ENCODE results near the gene CCR7. TPM values are rescaled to one million over a fixed set of nuclear protein-coding genes. Genes with fewer than 3 reads are reported as not detected.

The CCR7 gene
- total RNA-seq, 1 experiment from 2014 or later = not detected

GRCh38 chr17:40551879-40552768, 13.1 kb downstream of the CCR7 start:
- POLR2A ChIA-PET = interaction anchor here (0.5 kb wide), 1 partner anchor 1313 kb away, joined by 3 read pairs; the partner anchor contains the start of gene KLHL11
- Mint-ChIP-seq H3K36me3 (ENCODE audit: insufficient read depth, unreplicated experiment) (peaks cover 6% of the 10 kb centered on the region), H3K4me3 (ENCODE audit: unreplicated experiment) (peak overlapping the region; percentile 32), H3K27ac (ENCODE audit: unreplicated experiment) (peak overlapping the region; percentile 65), H3K9me3 (ENCODE audit: unreplicated experiment) (no peaks in the 10 kb centered on the region), H3K4me1 (ENCODE audit: low read depth, unreplicated experiment) (peaks cover 36% of the 10 kb centered on the region), H3K27me3 (ENCODE audit: insufficient read depth, unreplicated experiment) (no peaks in the 10 kb centered on the region)
- CTCF ChIA-PET = interaction anchor here (0.5 to 2.3 kb wide), 8 partner anchors 8 to 235 kb away, joined by 3 to 21 read pairs (median 4); partner anchors contain the start of gene TOP2A
- Histone ChIP-seq H3K4me1 (peaks cover 53% of the 10 kb centered on the region), H3K36me3 (ENCODE audit: control insufficient read depth, insufficient read depth, low read length) (no peaks in the 10 kb centered on the region), H3K27me3 (replicated peaks; ENCODE audit: control insufficient read depth, insufficient read depth, low read length) (no peaks in the 10 kb centered on the region), H3K9me3 (no peaks in the 10 kb centered on the region), H3K4me3 (ENCODE audit: low read depth, low read length) (no peak overlapping the region)
- BruUV-seq (replicated peaks) = no TSS peak
- DNase-seq = peak; percentile 55 to 56
- intact Hi-C loops (cut with micrococcal nuclease; ENCODE audit: unreplicated experiment) = loop anchor here (1.0 kb wide), 1 partner anchor 8 kb away; no protein-coding TSS in a partner anchor
- no peak for TF ChIP-seq CTCF (IDR thresholded peaks at IDR 0.05; ENCODE audit: insufficient read depth in 1 of 2, low read depth in 1 of 2, low read length in 1 of 2, severe bottlenecking in 1 of 2, unreplicated experiment in 1 of 2)

- Histone ChIP-seq H3K4me3 (ENCODE audit: low read depth, low read length) (no peak overlapping the region), H3K9me3 (no peaks in the 10 kb centered on the region), H3K27me3 (replicated peaks; ENCODE audit: control insufficient read depth, insufficient read depth, low read length) (no peaks in the 10 kb centered on the region), H3K36me3 (ENCODE audit: control insufficient read depth, insufficient read depth, low read length) (no peaks in the 10 kb centered on the region), H3K4me1 (peaks cover 53% of the 10 kb centered on the region)
- POLR2A ChIA-PET = no interaction called here
- Mint-ChIP-seq H3K4me1 (ENCODE audit: low read depth, unreplicated experiment) (peaks cover 36% of the 10 kb centered on the region), H3K4me3 (ENCODE audit: unreplicated experiment) (peak overlapping the region; percentile 32), H3K36me3 (ENCODE audit: insufficient read depth, unreplicated experiment) (peaks cover 6% of the 10 kb centered on the region), H3K27ac (ENCODE audit: unreplicated experiment) (peak overlapping the region; percentile 65), H3K27me3 (ENCODE audit: insufficient read depth, unreplicated experiment) (no peaks in the 10 kb centered on the region), H3K9me3 (ENCODE audit: unreplicated experiment) (no peaks in the 10 kb centered on the region)
- CTCF ChIA-PET = interaction anchor here (0.5 to 2.3 kb wide), 8 partner anchors 9 to 234 kb away, joined by 3 to 21 read pairs (median 4); partner anchors contain the start of gene TOP2A
- TF ChIP-seq CTCF (IDR thresholded peaks at IDR 0.05; ENCODE audit: insufficient read depth in 1 of 2, low read depth in 1 of 2, low read length in 1 of 2, severe bottlenecking in 1 of 2, unreplicated experiment in 1 of 2) = no peak
- no TSS peak for BruUV-seq (replicated peaks)
- DNase-seq = peak; percentile 67 to 70
- intact Hi-C loops (cut with micrococcal nuclease; ENCODE audit: unreplicated experiment) = no loop called here
Observed at GRCh38 chr17:40551091-40551878, 14.0 kb downstream of the CCR7 start.

GRCh38 chr17:40550608-40551007, 14.7 kb downstream of the CCR7 start:
- BruUV-seq (replicated peaks) = no TSS peak
- ChIA-PET POLR2A (no interaction called here), CTCF (interaction anchor here (0.6 to 2.3 kb wide), 4 partner anchors 10 to 192 kb away, joined by 3 to 21 read pairs (median 7); no protein-coding TSS in a partner anchor)
- H3K4me3 Mint-ChIP-seq (ENCODE audit: unreplicated experiment) = no peak overlapping the region
- H3K36me3 Mint-ChIP-seq (ENCODE audit: insufficient read depth, unreplicated experiment) = peaks cover 6% of the 10 kb centered on the region
- Histone ChIP-seq H3K9me3 (no peaks in the 10 kb centered on the region), H3K4me1 (peaks cover 53% of the 10 kb centered on the region), H3K36me3 (ENCODE audit: control insufficient read depth, insufficient read depth, low read length) (no peaks in the 10 kb centered on the region), H3K4me3 (ENCODE audit: low read depth, low read length) (no peak overlapping the region), H3K27me3 (replicated peaks; ENCODE audit: control insufficient read depth, insufficient read depth, low read length) (no peaks in the 10 kb centered on the region)
- peak in 1 of 2 experiments; percentile 14 for DNase-seq
- H3K27me3 Mint-ChIP-seq (ENCODE audit: insufficient read depth, unreplicated experiment) = no peaks in the 10 kb centered on the region
- intact Hi-C loops (cut with micrococcal nuclease; ENCODE audit: unreplicated experiment) = no loop called here
- TF ChIP-seq CTCF (IDR thresholded peaks at IDR 0.05; ENCODE audit: insufficient read depth in 1 of 2, low read depth in 1 of 2, low read length in 1 of 2, severe bottlenecking in 1 of 2, unreplicated experiment in 1 of 2) = no peak
- peaks cover 36% of the 10 kb centered on the region for H3K4me1 Mint-ChIP-seq (ENCODE audit: low read depth, unreplicated experiment)
- peak overlapping the region; percentile 65 for H3K27ac Mint-ChIP-seq (ENCODE audit: unreplicated experiment)
- H3K9me3 Mint-ChIP-seq (ENCODE audit: unreplicated experiment) = no peaks in the 10 kb centered on the region
